Tibial artery (tissue), 4 donors: ENCODE results near the gene UBAC2.

Source experiments
- DNase-seq, 2 donors: peaks; one replicate each; pipeline ENCODE4 v3.0.0-alpha.2; 2019
- H3K27ac ChIP-seq, 2 donors: fragments of 200-600 bp; sonication (generic) in 1 of 2; 1 replicate in 1 of 2; 2 replicates in 1 of 2; pipeline ENCODE4 v1.5.1; 2018 to 2019; ENCODE audit warnings: mild to moderate bottlenecking in 1 of 2
- H3K27me3 ChIP-seq, 2 donors: fragments of 200-600 bp; sonication (generic) in 1 of 2; one replicate each; pipeline versions ENCODE4 v1.5.1 to v1.6.0; 2016 to 2019
- H3K36me3 ChIP-seq, 3 donors: fragments of 200-600 bp; sonication (generic) in 2 of 3; one replicate each; pipeline ENCODE4 v1.5.1; 2016 to 2019; ENCODE audit warnings: mild to moderate bottlenecking in 2 of 3
- H3K4me1 ChIP-seq, 4 donors: fragments of 200-600 bp; sonication (generic) in 2 of 4; 1 replicate in 3 of 4; 2 replicates in 1 of 4; pipeline ENCODE4 v1.5.1; 2016 to 2019
- H3K4me3 ChIP-seq, 2 donors: fragments of 200-600 bp; sonication (generic) in 1 of 2; 1 replicate in 1 of 2; 2 replicates in 1 of 2; pipeline ENCODE4 v1.5.1; 2018 to 2019; ENCODE audit warnings: mild to moderate bottlenecking in 2 of 2
- H3K9me3 ChIP-seq, 3 donors: fragments of 200-600 bp; sonication (generic) in 1 of 3; one replicate each; pipeline ENCODE4 v1.5.1; 2016 to 2019
- intact Hi-C: fragments of 100-400 bp; cut with DNase I; formaldehyde crosslinking; loops from one replicate; pipeline ENCODE4 v1.15.0; 2023; ENCODE audit warnings: low total_unique reads
- TF ChIP-seq, protein P1 (sequence below), 2 experiments: fragments of 200-600 bp in 1 of 2; fragments of 450-650 bp in 1 of 2; IDR thresholded peaks; one replicate each; pipeline ENCODE4 v1.5.1; 2017 to 2019; ENCODE audit warnings: antibody characterized with exemption in 2 of 2, mild to moderate bottlenecking in 1 of 2, moderate library complexity in 1 of 2

UBAC2 gene

GRCh38 chr13:99335087-99335486 lies 134.4 kb downstream of the UBAC2 start:
- intact Hi-C loops: no loop called here
- no peak overlapping the region for H3K4me3 ChIP-seq
- no peak overlapping the region for H3K27ac ChIP-seq
- H3K36me3 ChIP-seq: peaks cover 0 to 7% (median 0%) of the 10 kb centered on the region in 3 donors
- no peaks in the 10 kb centered on the region for H3K27me3 ChIP-seq
- H3K4me1 ChIP-seq: no peaks in the 10 kb centered on the region
- no peaks in the 10 kb centered on the region for H3K9me3 ChIP-seq
- no peak for DNase-seq
- TF ChIP-seq, protein P1, sequence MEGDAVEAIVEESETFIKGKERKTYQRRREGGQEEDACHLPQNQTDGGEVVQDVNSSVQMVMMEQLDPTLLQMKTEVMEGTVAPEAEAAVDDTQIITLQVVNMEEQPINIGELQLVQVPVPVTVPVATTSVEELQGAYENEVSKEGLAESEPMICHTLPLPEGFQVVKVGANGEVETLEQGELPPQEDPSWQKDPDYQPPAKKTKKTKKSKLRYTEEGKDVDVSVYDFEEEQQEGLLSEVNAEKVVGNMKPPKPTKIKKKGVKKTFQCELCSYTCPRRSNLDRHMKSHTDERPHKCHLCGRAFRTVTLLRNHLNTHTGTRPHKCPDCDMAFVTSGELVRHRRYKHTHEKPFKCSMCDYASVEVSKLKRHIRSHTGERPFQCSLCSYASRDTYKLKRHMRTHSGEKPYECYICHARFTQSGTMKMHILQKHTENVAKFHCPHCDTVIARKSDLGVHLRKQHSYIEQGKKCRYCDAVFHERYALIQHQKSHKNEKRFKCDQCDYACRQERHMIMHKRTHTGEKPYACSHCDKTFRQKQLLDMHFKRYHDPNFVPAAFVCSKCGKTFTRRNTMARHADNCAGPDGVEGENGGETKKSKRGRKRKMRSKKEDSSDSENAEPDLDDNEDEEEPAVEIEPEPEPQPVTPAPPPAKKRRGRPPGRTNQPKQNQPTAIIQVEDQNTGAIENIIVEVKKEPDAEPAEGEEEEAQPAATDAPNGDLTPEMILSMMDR (IDR thresholded peaks at IDR 0.05): no peak

DNA sequence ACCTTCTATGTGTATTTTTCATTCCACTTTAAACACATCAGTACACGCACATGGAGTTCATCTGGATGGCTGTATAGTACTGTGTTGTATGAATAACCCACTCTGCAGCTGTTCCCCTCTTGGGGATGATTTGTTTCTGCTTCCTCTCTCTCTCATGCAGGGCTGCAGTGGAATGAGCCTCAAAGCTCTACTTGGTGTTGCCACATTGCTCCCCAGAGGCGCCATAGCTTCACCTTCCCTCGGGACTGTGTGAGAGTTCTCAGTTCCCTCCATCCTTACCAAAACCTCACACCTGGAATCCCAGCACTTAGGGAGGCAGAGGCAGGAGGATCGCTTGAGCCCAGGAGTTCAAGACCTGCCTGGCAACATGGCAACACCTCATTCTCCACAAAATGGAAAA lies 134.9 kb downstream of the UBAC2 start:
- intact Hi-C loops: no loop called here
- H3K36me3 ChIP-seq: peaks cover 0 to 12% (median 2%) of the 10 kb centered on the region in 3 donors
- TF ChIP-seq, protein P1 (IDR thresholded peaks at IDR 0.05): no peak

GRCh38 chr13:99339230-99339721 lies 138.6 kb downstream of the UBAC2 start:
- Histone ChIP-seq H3K27me3 (no peaks in the 10 kb centered on the region), H3K4me3 (no peak overlapping the region), H3K27ac (no peak overlapping the region), H3K4me1 (no peaks in the 10 kb centered on the region), H3K36me3 (peaks cover 19 to 41% (median 32%) of the 10 kb centered on the region in 3 donors), H3K9me3 (no peaks in the 10 kb centered on the region)
- TF ChIP-seq, protein P1 (IDR thresholded peaks at IDR 0.05): no peak
- no peak for DNase-seq
- intact Hi-C loops: no loop called here

More for the DNA sequence above, 134.9 kb downstream of the UBAC2 start:
- H3K4me1 ChIP-seq: no peaks in the 10 kb centered on the region
- H3K9me3 ChIP-seq: no peaks in the 10 kb centered on the region
- H3K27ac ChIP-seq: no peak overlapping the region
- DNase-seq: no peak
- no peaks in the 10 kb centered on the region for H3K27me3 ChIP-seq
- no peak overlapping the region for H3K4me3 ChIP-seq

DNA sequence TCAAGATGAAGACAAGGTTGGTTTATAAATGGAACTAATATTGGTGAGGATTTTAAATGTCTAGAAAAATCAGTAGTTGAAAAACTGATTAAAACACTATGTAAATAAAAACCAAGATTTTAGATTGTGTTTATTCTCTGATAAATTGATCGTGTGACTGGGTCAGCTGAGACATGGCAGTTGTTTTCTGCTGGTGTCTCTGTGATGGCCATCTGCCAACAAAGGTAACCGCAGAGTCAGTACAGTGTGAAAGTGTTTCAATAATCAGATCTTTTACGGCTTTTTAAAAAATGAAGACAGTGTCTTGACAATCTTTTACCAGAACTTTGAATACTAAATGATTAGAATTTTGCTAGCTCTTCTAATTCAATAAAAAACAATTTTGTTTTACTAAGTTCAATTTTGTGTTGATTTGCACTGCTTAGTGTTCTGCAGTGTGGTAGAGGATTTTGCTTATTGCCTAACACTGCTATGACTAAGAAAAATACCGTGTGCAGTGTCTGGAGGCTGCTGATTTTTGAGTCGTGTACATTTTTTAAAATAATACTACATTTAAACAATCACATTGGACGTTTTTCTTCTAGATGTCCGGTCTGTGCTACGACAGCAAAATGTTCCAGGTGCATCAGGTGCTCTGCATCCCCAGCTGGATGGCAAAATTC lies 139.2 kb downstream of the UBAC2 start:
- TF ChIP-seq, protein P1 (IDR thresholded peaks at IDR 0.05): no peak
- Histone ChIP-seq H3K9me3 (no peaks in the 10 kb centered on the region), H3K27me3 (no peaks in the 10 kb centered on the region), H3K36me3 (peaks cover 19 to 47% (median 32%) of the 10 kb centered on the region in 3 donors), H3K4me1 (no peaks in the 10 kb centered on the region), H3K4me3 (no peak overlapping the region), H3K27ac (no peak overlapping the region)
- no peak for DNase-seq
- intact Hi-C loops: no loop called here

DNA sequence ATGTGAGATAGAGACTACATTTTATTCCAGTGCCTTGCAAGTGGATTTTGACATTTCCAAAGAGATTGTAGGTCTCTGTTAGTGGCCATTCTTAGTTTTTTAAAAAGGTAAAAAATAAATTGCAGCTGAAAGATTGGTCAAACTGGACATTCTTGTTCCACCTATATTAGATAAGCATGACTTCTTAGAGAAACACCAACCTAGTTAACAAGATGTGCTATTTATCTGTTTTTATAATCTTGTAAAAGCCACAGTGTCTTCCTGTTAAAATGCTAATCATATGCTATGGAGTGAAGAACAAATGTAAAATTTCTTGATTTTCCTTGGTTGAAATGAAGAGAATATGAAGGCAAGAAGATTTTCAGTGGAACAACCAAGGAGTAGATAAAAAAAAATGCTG lies 140.0 kb downstream of the UBAC2 start:
- Histone ChIP-seq H3K36me3 (peaks cover 19 to 51% (median 32%) of the 10 kb centered on the region in 3 donors), H3K27ac (no peak overlapping the region), H3K27me3 (no peaks in the 10 kb centered on the region), H3K4me3 (no peak overlapping the region), H3K4me1 (no peaks in the 10 kb centered on the region), H3K9me3 (no peaks in the 10 kb centered on the region)
- intact Hi-C loops: no loop called here
- no peak for DNase-seq
- TF ChIP-seq, protein P1 (IDR thresholded peaks at IDR 0.05): no peak
